MM.1S (cell line): ENCODE data around the gene CPNE7.

Experiments
- DNase-seq: peaks from one replicate; pipeline ENCODE4 v3.0.0-alpha.2; 2015
- H2AFZ ChIP-seq: fragments of 300-600 bp; sonication (generic); 2 replicates; pipeline ENCODE4 v1.6.0; 2016; ENCODE audit warnings: antibody characterized with exemption, low read length
- H3F3A ChIP-seq: fragments of 300-600 bp; sonication (generic); 2 replicates; pipeline ENCODE4 v1.6.1; 2016; ENCODE audit warnings: mild to moderate bottlenecking, antibody characterized with exemption, low read length, moderate library complexity, mixed read lengths; ENCODE audit not compliant: insufficient read depth
- H3K27ac ChIP-seq: fragments of 300-600 bp; sonication (generic); 2 replicates; pipeline ENCODE4 v1.5.1; 2016; ENCODE audit warnings: mild to moderate bottlenecking, low read length
- H3K27me3 ChIP-seq: fragments of 300-600 bp; sonication (generic); replicated peaks from 2 replicates; pipeline ENCODE4 v1.6.0; 2016; ENCODE audit warnings: low read length; ENCODE audit not compliant: insufficient read depth
- H3K36me3 ChIP-seq: fragments of 300-600 bp; sonication (generic); replicated peaks from 2 replicates; pipeline ENCODE4 v1.6.1; 2016; ENCODE audit warnings: mild to moderate bottlenecking, low read length, mixed read lengths; ENCODE audit not compliant: insufficient read depth
- H3K4me1 ChIP-seq: fragments of 300-600 bp; sonication (generic); 2 replicates; pipeline ENCODE4 v1.6.1; 2016; ENCODE audit warnings: low read length, mixed read lengths
- H3K4me2 ChIP-seq: fragments of 300-600 bp; sonication (generic); 2 replicates; pipeline ENCODE4 v1.6.0; 2016; ENCODE audit warnings: low read depth, low read length
- H3K4me3 ChIP-seq: fragments of 300-600 bp; sonication (generic); 2 replicates; pipeline ENCODE4 v1.5.1; 2016; ENCODE audit warnings: low read length, mixed read lengths
- H3K79me2 ChIP-seq: fragments of 300-600 bp; sonication (generic); 2 replicates; pipeline ENCODE4 v1.6.1; 2016; ENCODE audit warnings: mixed run types, low read length, mixed read lengths
- H3K9ac ChIP-seq: fragments of 300-600 bp; sonication (generic); 2 replicates; pipeline ENCODE4 v1.6.1; 2016; ENCODE audit warnings: low read length, mixed read lengths
- H3K9me2 ChIP-seq: fragments of 300-600 bp; sonication (generic); replicated peaks from 2 replicates; pipeline ENCODE4 v1.6.1; 2016; ENCODE audit warnings: mild to moderate bottlenecking, low read length, mixed read lengths; ENCODE audit not compliant: insufficient read depth
- H3K9me3 ChIP-seq: fragments of 300-600 bp; sonication (generic); replicated peaks from 2 replicates; pipeline ENCODE4 v1.6.1; 2016; ENCODE audit warnings: mild to moderate bottlenecking, low read length, mixed read lengths; ENCODE audit not compliant: insufficient read depth
- H4K20me1 ChIP-seq: fragments of 300-600 bp; sonication (generic); 2 replicates; pipeline ENCODE4 v1.6.1; 2016; ENCODE audit warnings: mild to moderate bottlenecking, low read length, moderate library complexity, mixed read lengths; ENCODE audit not compliant: insufficient read depth
- EZH2 ChIP-seq: fragments of 300-600 bp; sonication (generic); optimal IDR thresholded peaks from 2 replicates; pipeline ENCODE3; 2017; ENCODE audit warnings: low read depth, mild to moderate bottlenecking, antibody characterized with exemption, low read length, mixed read lengths
- EZH2phosphoT487 ChIP-seq: fragments of 300-600 bp; sonication (generic); IDR thresholded peaks from 2 replicates; pipeline ENCODE4 v1.6.1; 2018; ENCODE audit warnings: antibody characterized with exemption, low read length
- TF ChIP-seq, protein P1 (sequence below): fragments of 300-600 bp; sonication (generic); IDR thresholded peaks from 2 replicates; pipeline ENCODE4 v1.5.1; 2016; ENCODE audit warnings: antibody characterized with exemption, low read length, mixed read lengths

CPNE7 gene

DNA sequence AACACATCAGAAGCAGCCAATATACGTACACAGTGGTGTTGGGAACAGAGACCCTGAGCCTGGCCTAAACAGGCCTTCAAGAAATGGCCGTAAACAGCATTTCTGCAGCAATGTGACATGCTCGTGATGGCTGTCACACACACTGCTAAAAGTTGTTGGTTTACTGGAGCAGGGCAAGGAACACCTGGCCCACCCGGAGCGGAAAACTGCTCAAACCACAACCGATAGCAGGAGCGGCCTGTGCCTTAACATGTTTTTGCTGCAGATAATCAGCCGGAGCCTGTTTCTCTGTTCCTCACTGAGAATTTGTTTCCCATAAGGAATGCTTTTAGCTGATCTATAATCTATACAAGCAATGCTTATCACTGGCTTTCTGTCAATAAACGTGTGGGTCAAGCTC is 31.9 kb downstream of the CPNE7 start:
- Histone ChIP-seq H3K4me3 (no peak overlapping the region), H3K9me3 (no peaks in the 10 kb centered on the region), H3K36me3 (no peaks in the 10 kb centered on the region), H3K4me1 (no peaks in the 10 kb centered on the region), H4K20me1 (no peaks in the 10 kb centered on the region), H3K9me2 (no peaks in the 10 kb centered on the region), H3K9ac (no peak overlapping the region), H3K4me2 (no peak overlapping the region), H3K27ac (no peak overlapping the region), H3K27me3 (no peaks in the 10 kb centered on the region), H3F3A (no peaks in the 10 kb centered on the region), H3K79me2 (no peaks in the 10 kb centered on the region), H2AFZ (no peak overlapping the region)
- TF ChIP-seq EZH2 (no peak), EZH2phosphoT487 (no peak)
- TF ChIP-seq, protein P1, sequence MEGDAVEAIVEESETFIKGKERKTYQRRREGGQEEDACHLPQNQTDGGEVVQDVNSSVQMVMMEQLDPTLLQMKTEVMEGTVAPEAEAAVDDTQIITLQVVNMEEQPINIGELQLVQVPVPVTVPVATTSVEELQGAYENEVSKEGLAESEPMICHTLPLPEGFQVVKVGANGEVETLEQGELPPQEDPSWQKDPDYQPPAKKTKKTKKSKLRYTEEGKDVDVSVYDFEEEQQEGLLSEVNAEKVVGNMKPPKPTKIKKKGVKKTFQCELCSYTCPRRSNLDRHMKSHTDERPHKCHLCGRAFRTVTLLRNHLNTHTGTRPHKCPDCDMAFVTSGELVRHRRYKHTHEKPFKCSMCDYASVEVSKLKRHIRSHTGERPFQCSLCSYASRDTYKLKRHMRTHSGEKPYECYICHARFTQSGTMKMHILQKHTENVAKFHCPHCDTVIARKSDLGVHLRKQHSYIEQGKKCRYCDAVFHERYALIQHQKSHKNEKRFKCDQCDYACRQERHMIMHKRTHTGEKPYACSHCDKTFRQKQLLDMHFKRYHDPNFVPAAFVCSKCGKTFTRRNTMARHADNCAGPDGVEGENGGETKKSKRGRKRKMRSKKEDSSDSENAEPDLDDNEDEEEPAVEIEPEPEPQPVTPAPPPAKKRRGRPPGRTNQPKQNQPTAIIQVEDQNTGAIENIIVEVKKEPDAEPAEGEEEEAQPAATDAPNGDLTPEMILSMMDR, result no peak
- no peak for DNase-seq

DNA sequence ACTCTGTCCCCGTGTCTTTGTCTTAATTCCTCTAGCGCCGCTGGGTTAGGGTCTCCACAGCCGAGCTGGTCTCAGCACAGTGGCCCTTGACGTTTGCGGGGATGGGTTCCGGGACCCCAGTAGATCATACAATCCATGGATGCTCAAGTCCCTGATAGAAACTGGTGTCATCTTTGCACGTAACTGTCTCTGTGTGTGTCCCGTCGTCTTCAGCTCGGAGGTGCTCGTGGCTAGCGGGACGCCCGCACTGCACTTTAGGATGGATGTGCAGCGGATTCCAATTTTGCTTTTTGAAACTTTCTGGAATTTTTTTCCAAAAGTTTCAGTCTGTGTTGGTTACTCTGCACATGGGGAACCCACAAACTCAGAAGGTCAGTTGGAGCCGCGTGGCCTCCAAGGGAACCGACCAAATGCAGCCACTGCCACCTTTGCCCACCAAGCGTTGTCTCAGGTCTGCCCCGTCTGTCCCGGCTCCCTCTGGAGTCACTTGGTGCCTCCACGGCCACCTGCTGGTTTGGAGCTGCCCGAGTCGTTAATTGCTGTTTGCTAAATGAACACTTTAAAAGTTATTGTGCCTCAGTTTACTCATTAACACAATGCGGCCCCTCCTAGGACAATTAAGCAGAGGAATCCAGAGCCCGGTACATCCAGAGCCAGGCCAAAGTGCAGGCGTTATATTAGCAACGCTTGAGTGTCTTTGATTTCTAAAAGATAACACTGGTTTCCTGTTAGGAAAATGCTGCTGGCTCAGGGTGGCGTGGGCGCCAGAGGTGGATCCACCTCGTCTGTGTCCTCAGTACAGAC is 32.6 kb downstream of the CPNE7 start:
- H3K27me3 ChIP-seq, result no peaks in the 10 kb centered on the region
- H3K9me3 ChIP-seq, result no peaks in the 10 kb centered on the region
- DNase-seq, result no peak
- H3K36me3 ChIP-seq, result no peaks in the 10 kb centered on the region
- no peak for TF ChIP-seq EZH2phosphoT487
- TF ChIP-seq EZH2, result no peak
- TF ChIP-seq, protein P1, result no peak
- H3K4me3 ChIP-seq, result no peak overlapping the region
- no peaks in the 10 kb centered on the region for H3K79me2 ChIP-seq
- no peaks in the 10 kb centered on the region for H3F3A ChIP-seq
- no peak overlapping the region for H2AFZ ChIP-seq
- H3K4me2 ChIP-seq, result no peak overlapping the region
- no peak overlapping the region for H3K9ac ChIP-seq
- H3K4me1 ChIP-seq, result peaks cover 4% of the 10 kb centered on the region; the same call in 1 of the 2 replicates
- H3K27ac ChIP-seq, result no peak overlapping the region
- no peaks in the 10 kb centered on the region for H4K20me1 ChIP-seq
- H3K9me2 ChIP-seq, result no peaks in the 10 kb centered on the region

GRCh38 chr16:89610108-89610453 is 34.5 kb downstream of the CPNE7 start:
- H3K27me3 ChIP-seq, result no peaks in the 10 kb centered on the region
- no peak for DNase-seq

More at GRCh38 chr16:89610108-89610453, 34.5 kb downstream of the CPNE7 start:
- Histone ChIP-seq H4K20me1 (no peaks in the 10 kb centered on the region), H3K4me1 (peaks cover 10% of the 10 kb centered on the region; the same call in 1 of the 2 replicates), H3K9me2 (no peaks in the 10 kb centered on the region), H3F3A (no peaks in the 10 kb centered on the region), H2AFZ (no peak overlapping the region), H3K9ac (no peak overlapping the region), H3K36me3 (no peaks in the 10 kb centered on the region), H3K9me3 (no peaks in the 10 kb centered on the region), H3K79me2 (no peaks in the 10 kb centered on the region), H3K27ac (no peak overlapping the region), H3K4me3 (no peak overlapping the region), H3K4me2 (no peak overlapping the region)
- no peak for TF ChIP-seq EZH2phosphoT487
- TF ChIP-seq EZH2, result no peak
- TF ChIP-seq, protein P1, result no peak
